ENCODE data around the gene ST3GAL6. TPM values are rescaled to one million over a fixed set of nuclear protein-coding genes. Genes with fewer than 3 reads are reported as not detected.

ST3GAL6 gene
- total and polyA plus RNA-seq, 9 of the 15 experiments (the other 6 are each of a cell fraction or from before 2014, with no cell fraction given), result 0.14 TPM; not detected in 8

- intact Hi-C loops (cut with micrococcal nuclease) (no loop called here), in situ Hi-C loops (cut with MboI) (no loop called here)
- ChIA-PET POLR2A (no interaction called here), CTCF (ENCODE audit: low intra/inter-chr PET ratio) (no interaction called here)
- ATAC-seq, result no peak
- H3K4me3 ChIP-seq, result no peak overlapping the region
- H2AFZ ChIP-seq (ENCODE audit: low read depth, low read length), result no peak overlapping the region
- no peak overlapping the region for H3K9ac ChIP-seq (ENCODE audit: insufficient read depth in 1 of 2, low read depth in 2 of 2, low read length in 2 of 2)
- H3K4me1 ChIP-seq (replicated peaks in 1 of 2; ENCODE audit: control insufficient read depth in 2 of 2, insufficient read depth in 2 of 2, low read length in 2 of 2), result no peaks in the 10 kb centered on the region
- H3K79me2 ChIP-seq (ENCODE audit: control insufficient read depth, insufficient read depth, low read length), result no peaks in the 10 kb centered on the region
- no peaks in the 10 kb centered on the region; the same call in 2 of the 3 replicates for H3K36me3 ChIP-seq (ENCODE audit: control insufficient read depth, insufficient read depth, low read length)
- H3K9me1 ChIP-seq (ENCODE audit: control insufficient read depth, insufficient read depth, low read length), result no peaks in the 10 kb centered on the region
- H3K4me2 ChIP-seq (ENCODE audit: insufficient read depth, low read length), result no peak overlapping the region
- DNase-seq (ENCODE audit: extremely low read depth in 1 of 4, low spot score in 3 of 4), result no peak
- FAIRE-seq, result no peak
- H3K9me3 ChIP-seq (replicated peaks; ENCODE audit: control insufficient read depth, insufficient read depth, low read depth, low read length), result no peaks in the 10 kb centered on the region
- H3K27me3 ChIP-seq (ENCODE audit: control insufficient read depth in 2 of 2, insufficient read depth in 2 of 2, low read length in 2 of 2), result no peaks in the 10 kb centered on the region
- 45% methylated on average over 1 of the region's 1 CpG for WGBS (ENCODE audit: insufficient coverage, low coverage, missing lambda C conversion rate)
- H4K20me1 ChIP-seq (replicated peaks; ENCODE audit: control insufficient read depth, insufficient read depth, low read length), result no peaks in the 10 kb centered on the region
- BruUV-seq (replicated peaks), result no TSS peak
- H3K27ac ChIP-seq (ENCODE audit: extremely low read depth, low read depth, low read length), result no peak overlapping the region
- TF ChIP-seq OTX1 (CRISPR knock-in tag; IDR thresholded peaks at IDR 0.05) (no peak), MLX (CRISPR knock-in tag; conservative IDR thresholded peaks at IDR 0.05) (no peak), GTF3C2 (IDR thresholded peaks at IDR 0.05; ENCODE audit: borderline replicate concordance, extremely low read depth, insufficient read length) (no peak), MNT (conservative IDR thresholded peaks at IDR 0.05) (no peak), POU5F1 (IDR thresholded peaks at IDR 0.05; ENCODE audit: borderline replicate concordance, low read depth, low read length, partially characterized antibody) (no peak), MAFF (IDR thresholded peaks at IDR 0.05; ENCODE audit: low read length) (no peak), ZBTB9 (CRISPR knock-in tag; IDR thresholded peaks at IDR 0.05) (no peak), XRCC4 (IDR thresholded peaks at IDR 0.05; ENCODE audit: extremely low read depth, insufficient read depth, insufficient read length) (no peak)
Observed at GRCh38 chr3:98827221-98827920, 64.2 kb downstream of the ST3GAL6 start.

All from K562 (cell line).